HG03565 (cell line): ENCODE results near the gene ARPP19.
A peak's percentile ranks its signal among the peaks of the same experiment; 100 is the strongest.
"Not testable (repeated sequence)": the region's sequence is repeated elsewhere in the genome, so short reads cannot be mapped to it uniquely, and the experiment has no call there.

ENCODE experiments used
- ATAC-seq: cut with Tn5 transposase; IDR thresholded peaks from one replicate; pipeline ENCODE4 v1.9.1; 2021; ENCODE audit warnings: mild to moderate bottlenecking, moderate library complexity; ENCODE audit not compliant: unreplicated experiment

ARPP19 gene

GRCh38 chr15:52568601-52569585 lies at the start of gene ARPP19:
ARPP19 (minus strand) TSS chr15:52569030; CDS start chr15:52568892, 138 bp downstream.
- peak; percentile 48 for ATAC-seq

GRCh38 chr15:52617026-52617425 lies 48.2 kb upstream of the ARPP19 start:
- ATAC-seq, result no peak

- no peak for ATAC-seq
These were observed 46.5 kb upstream of the ARPP19 start for GRCh38 chr15:52615302-52615701.

GRCh38 chr15:52609593-52609992 lies 40.8 kb upstream of the ARPP19 start:
- no peak for ATAC-seq

GRCh38 chr15:52584414-52584813 lies 15.6 kb upstream of the ARPP19 start:
- no peak for ATAC-seq

- ATAC-seq, result no peak
These were observed 11.0 kb upstream of the ARPP19 start for GRCh38 chr15:52579852-52580251.

GRCh38 chr15:52576692-52577091 lies 7.9 kb upstream of the ARPP19 start:
- no peak for ATAC-seq

GRCh38 chr15:52575573-52575972 lies 6.7 kb upstream of the ARPP19 start:
- not testable (repeated sequence) for ATAC-seq

- no peak for ATAC-seq
These were observed 6.2 kb upstream of the ARPP19 start for GRCh38 chr15:52575072-52575471.

GRCh38 chr15:52574623-52575022 lies 5.8 kb upstream of the ARPP19 start:
- not testable (repeated sequence) for ATAC-seq

- no peak for ATAC-seq
These were observed 794 bp downstream of the ARPP19 start for GRCh38 chr15:52567871-52568600.

- no peak for ATAC-seq
These were observed 1.9 kb downstream of the ARPP19 start for GRCh38 chr15:52566889-52567288.

GRCh38 chr15:52565417-52566358 lies 3.1 kb downstream of the ARPP19 start:
- ATAC-seq, result peak; percentile 46

- ATAC-seq, result no peak
These were observed 5.2 kb downstream of the ARPP19 start for GRCh38 chr15:52563501-52564060.

- peak; percentile 20 for ATAC-seq
These were observed 9.3 kb downstream of the ARPP19 start for GRCh38 chr15:52559575-52559974.

- peak; percentile 29 for ATAC-seq
These were observed 9.8 kb downstream of the ARPP19 start for GRCh38 chr15:52559022-52559421.

- peak; percentile 78 for ATAC-seq
These were observed 10.6 kb downstream of the ARPP19 start for GRCh38 chr15:52558196-52558595.

GRCh38 chr15:52557274-52557641 lies 11.6 kb downstream of the ARPP19 start:
- no peak for ATAC-seq

GRCh38 chr15:52556524-52557273 lies 12.1 kb downstream of the ARPP19 start:
- no peak for ATAC-seq

GRCh38 chr15:52552303-52552702 lies 16.5 kb downstream of the ARPP19 start:
- no peak for ATAC-seq
